ENCODE data around the gene PDZRN4.
"Not testable (repeated sequence)": the region's sequence is repeated elsewhere in the genome, so short reads cannot be mapped to it uniquely, and the experiment has no call there.

PDZRN4 gene

DNA sequence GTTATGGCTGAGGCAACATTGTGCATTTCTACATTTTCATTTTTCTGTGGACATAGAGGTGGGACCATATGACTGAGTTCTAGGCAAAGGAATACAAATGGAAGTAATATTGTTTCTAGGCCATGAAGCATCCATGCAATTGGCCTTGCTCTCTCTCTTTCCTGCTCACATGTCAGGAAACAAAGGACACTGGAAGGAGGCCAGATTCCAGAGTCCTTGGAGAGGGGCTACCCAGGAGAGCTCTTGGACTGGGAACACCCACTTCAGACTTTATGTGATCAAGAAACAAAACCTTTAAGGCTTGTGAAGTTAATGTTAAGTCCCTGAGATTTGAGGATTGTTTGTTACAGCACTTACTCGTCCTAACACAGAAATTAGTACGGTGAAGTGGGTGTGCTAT, 32.8 kb downstream of the PDZRN4 start:
- DNase-seq, result no peak

DNA sequence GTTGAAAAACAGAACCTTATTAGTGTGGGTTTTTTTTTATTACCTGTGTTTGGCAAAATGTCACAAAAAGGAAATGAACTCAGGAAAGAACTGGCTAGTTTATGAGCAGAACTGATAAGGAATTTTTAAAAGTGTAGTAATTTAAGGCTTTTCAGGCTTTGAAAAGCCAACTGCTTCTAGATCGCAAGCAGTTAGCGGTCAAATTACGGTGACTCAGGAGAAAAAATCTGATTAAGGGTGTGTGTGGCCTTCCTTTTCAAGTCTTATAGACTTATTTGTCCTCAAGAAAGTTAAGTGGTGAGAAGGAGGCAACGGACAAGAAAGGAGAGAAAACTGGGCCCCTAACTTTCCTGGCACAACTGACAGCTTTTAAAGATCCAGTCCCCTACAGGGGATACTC, 33.4 kb downstream of the PDZRN4 start:
- no peak for DNase-seq

DNA sequence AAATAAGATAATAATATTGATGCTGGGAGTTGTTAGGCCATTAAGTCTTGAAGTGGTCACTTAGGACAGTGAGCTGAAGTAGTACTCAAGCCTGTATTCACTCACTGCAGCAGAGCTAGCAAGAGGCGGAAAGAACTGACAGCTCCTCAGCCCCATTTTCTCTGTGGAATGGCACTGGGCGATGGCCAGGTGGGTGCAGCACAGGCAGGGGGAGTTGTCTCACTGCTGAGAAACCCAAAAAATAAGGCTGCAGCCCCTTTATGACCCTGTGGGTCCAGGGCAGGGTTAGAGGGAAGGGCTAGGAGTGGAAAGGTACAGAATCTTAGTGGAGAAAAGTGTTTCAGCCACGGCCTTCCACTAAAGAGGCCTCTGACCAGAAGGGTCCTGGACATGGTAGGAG, 35.5 kb downstream of the PDZRN4 start:
- DNase-seq, result no peak

DNA sequence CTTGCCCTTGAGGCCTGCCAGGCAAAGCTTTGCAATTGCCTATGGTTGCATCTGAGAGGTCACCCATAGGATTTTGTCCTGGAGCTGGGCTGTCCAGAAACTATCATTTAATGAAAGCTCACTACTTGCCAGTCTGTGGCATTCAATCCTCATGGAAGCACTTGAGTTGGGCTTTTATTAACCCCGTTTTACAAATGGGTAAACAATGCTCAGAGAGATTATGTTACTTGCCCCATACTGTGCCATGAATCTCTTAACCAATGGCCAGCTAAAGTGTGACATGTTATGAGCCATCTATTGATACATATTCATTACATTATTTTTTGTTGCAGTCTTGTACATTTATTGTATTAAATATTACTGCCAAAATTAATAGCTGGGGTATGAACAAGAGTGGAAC, 35.9 kb downstream of the PDZRN4 start:
- DNase-seq, result no peak

DNA sequence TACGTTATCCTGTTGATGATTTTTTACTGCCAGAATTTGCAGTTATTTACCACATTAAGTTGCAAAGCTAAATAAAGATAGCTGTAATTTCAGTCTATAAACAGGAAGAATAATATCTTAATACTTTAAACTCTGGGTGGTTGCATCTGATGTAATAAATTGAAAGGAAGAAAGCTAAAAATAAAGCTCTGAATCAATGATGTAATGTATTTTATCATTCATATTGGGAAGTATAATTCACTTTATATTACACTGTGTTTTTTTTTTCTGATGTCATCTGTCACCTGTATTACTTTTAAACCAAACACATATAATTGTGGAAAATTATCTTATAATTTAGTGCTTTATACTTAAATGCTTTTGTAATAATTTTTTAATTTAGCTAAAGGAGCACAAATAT, 37.1 kb downstream of the PDZRN4 start:
- no peak for DNase-seq

DNA sequence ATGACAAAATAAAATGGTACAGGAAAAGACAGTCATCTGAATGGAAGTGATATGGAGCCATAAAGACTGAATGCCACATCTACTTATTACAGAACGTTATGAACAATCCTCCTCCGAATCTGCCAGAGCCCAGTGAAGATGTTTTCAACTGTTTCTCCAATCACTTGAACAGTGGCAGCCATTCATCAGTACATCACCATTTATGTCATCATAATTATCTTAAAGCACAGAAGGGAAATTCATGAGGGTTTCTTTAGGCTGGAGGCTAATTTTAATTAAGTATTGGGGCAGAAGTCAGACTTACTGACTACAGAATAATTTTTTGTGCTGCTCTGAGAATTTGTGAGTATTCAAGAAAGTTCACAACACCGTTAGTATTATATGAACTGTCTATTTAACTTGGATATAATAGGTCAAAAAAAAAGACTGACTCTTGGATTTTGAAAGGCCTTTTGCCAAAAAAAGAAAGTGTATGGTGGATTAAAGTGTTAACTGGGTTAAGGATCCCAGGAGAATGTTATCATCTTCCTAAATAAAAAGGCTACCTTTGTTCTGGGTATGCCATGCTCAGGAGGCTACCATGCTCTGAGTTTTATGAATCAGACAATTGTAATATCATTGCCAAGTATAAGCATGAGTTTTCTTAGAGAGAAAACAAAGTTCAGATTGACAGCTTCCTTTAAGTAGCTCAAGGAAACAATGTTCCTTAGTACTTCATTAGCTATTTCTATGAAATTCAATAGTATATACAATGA, 40.1 kb downstream of the PDZRN4 start:
- DNase-seq, result no peak

DNA sequence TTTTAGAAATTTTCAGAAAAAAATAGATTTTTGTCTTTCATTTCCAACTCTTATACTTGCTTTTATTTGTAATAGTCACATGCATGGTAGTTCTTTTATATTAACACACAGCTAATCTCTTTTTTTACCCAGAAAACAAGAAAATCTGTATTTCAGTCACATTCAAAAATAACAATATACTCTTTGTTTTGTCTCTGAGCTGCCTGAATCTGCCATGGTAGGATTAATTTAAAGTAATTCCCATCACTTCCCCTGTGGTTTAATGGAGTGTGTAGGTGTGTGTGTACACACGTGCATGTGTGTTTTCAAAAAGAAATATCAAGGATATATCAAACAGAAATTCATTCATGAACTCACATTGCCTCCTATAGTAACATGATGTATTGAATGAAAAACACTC, 42.6 kb downstream of the PDZRN4 start:
- no peak for DNase-seq

DNA sequence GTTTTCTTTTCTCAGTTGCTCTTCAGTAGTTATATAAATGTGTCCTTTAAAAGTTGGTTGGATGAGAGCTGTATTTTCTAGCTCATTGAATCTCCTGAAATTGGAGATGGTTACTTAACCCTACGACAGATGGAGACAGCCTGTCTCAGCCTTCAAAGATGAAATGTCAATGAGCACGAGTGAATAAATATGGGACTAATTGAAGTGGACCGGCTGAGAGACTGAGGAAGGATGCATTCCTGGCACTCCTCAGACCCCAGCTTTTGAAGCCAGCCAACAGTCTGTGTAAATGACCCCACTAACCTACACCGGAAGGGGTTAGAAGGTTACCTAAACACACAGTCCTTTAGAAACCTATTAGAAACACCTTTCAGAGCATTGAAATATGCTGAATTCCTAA, 46.6 kb downstream of the PDZRN4 start:
- no peak for DNase-seq

DNA sequence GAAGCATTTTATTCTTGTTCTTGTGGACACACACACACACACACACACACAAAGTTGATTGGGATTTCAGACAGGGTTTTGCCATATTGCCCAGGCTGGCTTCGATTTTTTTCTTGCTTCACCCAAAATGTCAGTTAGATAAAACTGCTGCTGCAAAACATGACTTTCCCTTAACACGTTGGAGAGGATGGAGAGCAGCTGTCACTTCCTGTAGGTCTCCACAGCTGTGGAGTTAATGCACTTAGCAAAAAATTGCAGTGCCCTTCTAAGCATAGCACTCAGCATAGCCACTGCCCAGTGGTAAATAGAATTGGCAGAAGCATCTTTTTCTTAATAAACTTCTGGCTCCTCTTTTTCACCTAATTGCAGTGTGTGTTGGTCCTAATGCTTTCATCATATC, 54.5 kb downstream of the PDZRN4 start:
- DNase-seq, result no peak

DNA sequence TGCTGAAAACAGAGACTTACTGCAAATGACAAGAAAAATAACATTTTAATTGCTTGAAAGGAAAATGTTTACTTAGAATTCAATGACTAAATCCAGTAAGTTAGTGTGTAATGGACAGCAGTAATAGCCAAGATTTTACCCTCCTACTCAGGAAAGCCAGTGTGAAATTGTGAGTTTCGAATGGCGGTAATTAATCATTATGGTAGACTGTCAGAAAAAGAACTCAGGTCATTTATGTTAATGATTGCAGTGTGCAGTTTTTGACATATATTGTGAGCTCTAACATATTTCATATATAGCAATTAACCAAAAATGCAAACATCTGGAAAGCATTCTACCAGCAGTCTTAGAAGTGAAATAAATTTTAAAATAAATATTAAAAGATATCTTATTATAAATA, 60.3 kb downstream of the PDZRN4 start:
- no peak for DNase-seq

DNA sequence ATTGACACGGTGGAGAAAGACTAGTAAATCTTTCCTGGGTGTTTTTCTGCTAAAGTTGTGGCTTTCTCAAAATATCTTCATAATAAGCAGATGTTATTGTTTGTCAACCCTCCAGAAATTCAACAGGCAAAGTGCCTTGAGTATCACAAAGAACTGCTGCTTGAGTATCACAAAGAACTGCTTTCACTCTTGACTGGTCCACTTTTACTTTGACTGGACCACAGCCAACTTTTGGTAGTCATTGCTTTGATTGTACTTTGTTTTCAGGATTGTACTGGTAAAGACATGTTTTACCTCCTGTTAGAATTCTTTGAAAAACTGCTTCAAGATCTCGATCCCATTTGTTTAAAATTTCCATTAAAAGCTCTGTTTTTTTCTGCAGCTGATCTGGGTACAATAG, 62.6 kb downstream of the PDZRN4 start:
- no peak for DNase-seq

DNA sequence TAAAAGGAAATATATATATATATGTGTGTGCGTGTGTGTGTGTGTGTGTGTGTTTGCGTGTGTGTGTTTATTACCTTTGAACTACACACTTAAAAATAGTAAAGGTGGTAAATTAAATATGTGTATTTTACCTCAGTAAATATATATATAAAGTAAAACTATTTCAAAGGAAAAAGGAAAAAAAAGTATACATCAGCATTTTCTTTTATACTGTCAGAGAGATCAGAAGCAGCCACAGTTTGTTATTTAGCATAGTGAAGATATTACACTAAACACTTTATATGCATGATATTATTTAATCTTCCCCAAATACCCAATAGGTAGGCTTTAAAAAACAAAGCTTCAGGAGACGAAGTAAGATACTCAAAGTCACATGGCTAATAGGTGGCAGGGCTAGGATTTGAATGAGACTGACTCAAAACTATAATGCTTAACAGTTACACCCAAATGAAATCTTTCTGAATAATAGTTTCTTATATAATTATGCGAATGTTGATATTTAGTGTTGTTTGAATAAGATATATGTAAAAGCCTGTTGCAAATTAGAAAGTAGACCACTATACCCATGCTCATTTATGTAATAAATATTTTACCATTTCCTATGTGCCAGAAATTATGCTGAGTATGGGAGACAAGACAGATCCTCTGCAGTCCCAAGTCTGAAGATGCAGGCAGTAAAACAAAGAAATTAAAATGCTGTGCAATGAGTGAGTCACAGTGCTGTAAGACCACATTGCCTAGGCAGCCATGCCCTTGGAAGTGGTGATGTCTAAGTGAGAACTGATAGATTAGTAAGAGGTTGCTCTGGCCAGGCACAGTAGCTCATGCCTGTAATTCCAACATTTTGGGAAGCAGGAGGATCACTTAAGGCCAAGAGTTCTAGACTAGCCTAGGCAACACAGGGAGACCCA, 66.1 kb downstream of the PDZRN4 start:
- no peak for DNase-seq

DNA sequence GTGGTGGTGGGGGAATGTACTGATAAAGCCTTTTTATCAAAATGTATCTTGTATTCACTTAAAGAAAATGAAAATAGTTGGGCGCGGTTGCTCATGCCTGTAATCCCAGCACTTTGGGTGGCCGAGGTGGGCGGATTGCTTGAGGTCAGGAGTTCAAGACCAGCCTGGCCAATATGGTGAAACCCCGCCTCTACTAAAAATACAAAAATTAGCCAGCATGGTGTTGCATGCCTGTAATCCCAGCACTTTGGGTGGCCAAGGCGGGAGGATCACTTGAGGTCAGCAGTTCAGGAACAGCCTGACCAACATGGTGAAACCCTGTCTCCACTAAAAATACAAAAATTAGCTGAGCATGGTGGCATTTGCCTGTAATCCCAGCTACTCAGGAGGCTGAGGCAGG, 75.1 kb downstream of the PDZRN4 start:
- not testable (repeated sequence) for DNase-seq

DNA sequence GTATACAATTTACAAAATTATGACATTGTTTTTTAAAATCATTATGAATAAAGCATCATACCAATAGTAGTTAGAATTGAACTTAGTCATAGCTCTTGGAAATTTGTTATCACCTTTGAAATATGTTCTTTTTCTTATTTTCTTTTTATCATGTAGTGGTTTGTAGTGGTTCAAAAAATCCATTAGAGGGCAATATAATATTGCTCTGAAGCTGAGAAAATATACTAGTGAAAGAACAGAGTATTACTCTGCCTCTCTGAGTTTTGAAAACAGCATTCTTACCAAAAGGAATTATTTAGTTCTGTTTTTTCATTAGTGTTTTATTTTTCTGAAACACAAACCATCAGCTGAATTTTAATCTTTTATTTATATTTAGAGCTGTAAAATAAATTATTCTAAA, 76.2 kb downstream of the PDZRN4 start:
- no peak for DNase-seq

DNA sequence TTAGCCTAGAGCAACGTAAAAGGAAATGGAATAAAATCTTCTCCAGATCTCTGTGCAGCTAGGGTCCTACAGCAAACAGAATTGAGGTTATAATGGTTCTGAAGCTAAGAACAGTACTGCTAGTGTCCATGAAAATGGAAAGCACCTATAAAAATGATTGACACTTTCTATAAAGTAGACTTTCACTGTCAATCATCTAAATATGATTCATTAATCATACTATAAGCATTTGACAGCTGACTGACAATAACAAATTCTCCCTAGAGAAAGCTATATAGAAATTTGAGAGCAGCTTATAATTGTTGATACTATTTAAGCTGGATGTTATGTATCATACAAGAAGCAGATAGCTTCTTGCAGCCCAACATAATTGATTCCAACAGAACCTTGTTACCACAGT, 80.9 kb downstream of the PDZRN4 start:
- DNase-seq, result no peak

DNA sequence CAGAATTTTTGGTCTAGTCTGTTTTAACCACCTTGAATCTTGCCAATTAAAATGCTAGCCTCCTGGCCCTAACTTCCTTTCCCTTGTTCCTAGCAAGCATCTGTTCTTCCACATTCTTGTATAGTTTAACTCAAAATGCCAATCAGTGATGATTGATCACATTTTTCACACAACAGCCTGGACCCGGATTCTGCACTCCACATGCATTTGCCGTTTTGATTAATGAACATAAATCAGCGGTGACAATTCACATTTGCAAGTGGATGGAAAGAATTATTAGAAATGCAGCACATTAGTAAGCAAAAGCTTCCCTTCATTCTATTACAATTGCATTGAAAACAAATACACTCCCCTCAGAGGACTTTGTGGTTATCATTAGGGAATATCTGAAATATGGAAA, 83.4 kb downstream of the PDZRN4 start:
- DNase-seq, result no peak

DNA sequence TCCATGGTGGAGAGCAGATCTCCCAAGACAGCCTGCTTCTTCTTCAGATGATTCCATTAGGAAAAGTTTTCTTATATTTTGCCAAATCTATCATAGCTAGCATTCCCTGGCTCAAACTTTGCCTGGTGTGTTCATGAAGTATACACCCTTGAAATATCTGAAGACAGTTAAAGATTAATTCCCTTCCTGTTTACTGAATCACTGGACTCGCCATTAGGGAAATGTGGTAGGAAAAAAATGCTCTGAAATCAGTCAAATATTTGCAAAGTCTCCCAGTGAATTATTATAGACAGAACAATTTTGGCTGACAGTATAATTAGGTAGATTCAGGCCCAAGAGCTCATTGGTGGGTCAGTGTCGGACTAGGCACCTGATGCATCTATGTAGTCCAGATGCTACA, 86.5 kb downstream of the PDZRN4 start:
- no peak for DNase-seq

DNA sequence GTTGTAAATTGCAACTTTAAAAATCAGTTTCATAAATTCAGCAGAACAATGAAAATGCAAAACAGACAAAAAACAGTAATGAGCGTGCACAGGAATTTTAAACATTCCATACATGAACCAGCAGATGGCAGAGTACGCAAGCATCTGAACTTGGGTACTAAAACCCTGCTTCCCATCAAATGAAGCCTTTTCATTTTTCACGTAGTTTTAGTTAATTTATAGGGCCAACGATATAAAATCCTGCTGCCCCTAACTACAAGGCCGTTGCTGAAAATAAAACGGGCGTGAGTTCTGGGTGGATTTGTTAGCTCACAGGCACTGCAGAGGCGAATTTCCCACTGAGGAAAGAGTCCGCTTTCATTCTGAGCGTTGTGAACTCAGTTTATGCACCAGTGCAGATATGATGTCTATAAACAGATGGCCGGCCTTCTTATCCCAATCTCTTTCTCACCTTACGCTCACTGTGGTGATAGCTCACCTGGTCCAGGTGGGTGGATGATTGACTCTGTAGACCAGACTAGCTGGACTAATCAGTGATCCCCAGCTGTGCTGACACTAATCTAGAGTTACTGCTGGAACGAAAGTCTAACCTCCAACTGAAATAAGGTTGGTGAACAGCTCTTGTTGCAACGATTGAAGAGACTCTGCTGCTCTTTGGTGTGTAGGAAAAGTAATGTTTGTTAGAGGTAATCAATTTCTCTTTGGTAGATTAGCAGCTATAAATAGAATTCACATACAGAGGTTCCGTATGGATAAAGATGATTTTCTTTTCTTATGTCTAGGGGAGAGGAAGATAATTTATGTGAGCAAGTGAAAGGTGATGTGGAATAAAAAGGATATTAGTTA, 89.2 kb downstream of the PDZRN4 start:
- no peak for DNase-seq

DNA sequence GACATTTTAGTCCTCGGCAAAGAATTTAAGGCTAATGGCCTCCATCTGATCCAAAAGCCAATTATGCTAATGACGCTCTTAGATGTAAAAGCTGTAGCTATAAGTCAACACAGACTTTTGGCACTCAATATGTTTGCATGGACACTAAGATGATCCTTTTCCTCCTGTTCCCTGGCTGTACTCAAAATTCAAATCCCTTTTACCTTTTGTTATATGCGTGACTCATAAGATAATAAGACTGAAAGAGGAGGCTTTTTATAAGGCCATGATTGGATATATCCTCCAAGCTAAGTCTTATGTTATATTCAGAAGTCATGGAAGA, 89.8 kb downstream of the PDZRN4 start:
- DNase-seq, result no peak

DNA sequence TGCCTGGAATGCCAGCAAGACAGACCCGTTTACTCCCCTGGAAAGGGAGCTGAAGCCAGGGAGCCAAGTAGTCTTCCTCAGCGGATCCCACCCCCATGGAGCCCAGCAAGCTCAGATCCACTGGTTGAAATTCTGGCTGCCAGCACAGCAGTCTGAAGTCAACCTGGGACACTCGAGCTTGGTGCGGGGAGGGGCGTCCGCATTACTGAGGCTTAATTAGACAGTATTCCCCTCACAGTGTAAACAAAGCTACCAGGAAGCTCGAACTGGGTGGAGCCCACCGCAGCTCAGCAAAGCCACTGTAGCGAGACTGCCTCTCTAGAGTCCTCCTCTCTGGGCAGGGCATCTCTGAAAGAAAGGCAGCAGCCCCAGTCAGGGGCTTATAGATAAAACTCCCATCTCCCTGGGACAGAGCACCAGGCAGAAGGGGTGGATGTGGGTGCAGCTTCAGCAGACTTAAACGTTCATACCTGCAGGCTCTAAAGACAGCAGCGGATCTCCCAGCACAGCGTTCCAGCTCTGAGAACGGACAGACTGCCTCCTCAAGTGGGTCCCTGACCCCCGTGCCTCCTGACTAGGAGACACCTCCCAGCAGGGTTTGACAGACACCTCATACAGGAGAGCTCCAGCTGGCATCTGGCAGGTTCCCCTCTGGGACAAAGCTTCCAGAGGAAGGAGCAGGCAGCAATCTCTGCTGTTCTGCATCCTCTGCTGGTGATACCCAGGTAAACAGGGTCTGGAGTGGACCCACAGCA, 92.4 kb downstream of the PDZRN4 start:
- not testable (repeated sequence) for DNase-seq

DNA sequence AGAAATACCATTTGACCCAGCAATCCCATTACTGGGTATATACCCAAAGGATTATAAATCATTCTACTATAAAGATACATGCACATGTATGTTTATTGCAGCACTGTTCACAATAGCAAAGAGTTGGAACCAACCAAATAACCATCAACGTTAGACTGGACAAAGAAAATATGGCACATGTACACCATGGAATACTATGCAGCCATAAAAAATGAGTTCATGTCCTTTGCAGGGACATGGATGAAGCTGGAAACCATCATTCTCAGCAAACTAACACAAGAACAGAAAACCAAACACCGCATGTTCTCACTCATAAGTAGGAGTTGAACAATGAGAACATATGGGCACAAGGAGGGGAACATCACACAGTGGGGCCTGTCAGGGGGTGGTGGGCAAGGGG, 97.3 kb downstream of the PDZRN4 start:
- DNase-seq, result not testable (repeated sequence)

DNA sequence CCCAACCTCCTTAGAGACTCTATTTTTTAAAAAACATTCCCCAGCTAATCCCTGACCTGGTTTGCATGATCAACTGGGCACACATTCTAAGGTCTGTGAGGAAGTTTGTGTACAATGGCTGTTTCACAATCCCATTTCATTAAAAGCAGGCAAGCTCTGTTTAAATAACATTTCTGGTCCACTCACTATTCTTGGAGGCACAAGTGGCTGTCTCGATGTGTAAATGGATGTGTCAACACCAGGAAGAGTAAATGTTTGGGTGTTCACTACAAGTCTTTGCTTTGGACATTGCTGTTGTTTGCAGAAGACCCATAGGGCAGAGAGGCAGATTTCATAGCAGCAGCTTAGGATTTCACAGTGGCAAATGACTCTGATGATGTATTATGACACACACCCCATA, 98.3 kb downstream of the PDZRN4 start:
- no peak for DNase-seq
